TTC549 (cell line): ENCODE data around the gene TMEM217.

ENCODE experiments used
- FAIRE-seq: peaks from 2 replicates; lab custom pipeline; 2012; peaks lifted over from hg19 to GRCh38; lab: Jason Lieb, UNC

Gene TMEM217

GRCh38 chr6:37243131-37243815 lies 14.7 kb downstream of the TMEM217 start:
- FAIRE-seq, result no peak

- FAIRE-seq, result no peak
Measured at GRCh38 chr6:37242429-37243052, 15.4 kb downstream of the TMEM217 start.

- no peak for FAIRE-seq
Measured at GRCh38 chr6:37241775-37242428, 16.0 kb downstream of the TMEM217 start.

GRCh38 chr6:37241131-37241530 lies 16.8 kb downstream of the TMEM217 start:
- FAIRE-seq, result no peak

GRCh38 chr6:37239950-37240713 lies 17.8 kb downstream of the TMEM217 start:
- FAIRE-seq, result no peak

GRCh38 chr6:37239526-37239925 lies 18.4 kb downstream of the TMEM217 start:
- FAIRE-seq, result no peak

- FAIRE-seq, result no peak
Measured at GRCh38 chr6:37238381-37238780, 19.6 kb downstream of the TMEM217 start.

GRCh38 chr6:37237789-37238188 lies 20.2 kb downstream of the TMEM217 start:
- FAIRE-seq, result no peak

- FAIRE-seq, result no peak
Measured at GRCh38 chr6:37236921-37237320, 21.0 kb downstream of the TMEM217 start.

- FAIRE-seq, result no peak
Measured at GRCh38 chr6:37233541-37233940, 24.4 kb downstream of the TMEM217 start.

- FAIRE-seq, result no peak
Measured at GRCh38 chr6:37232430-37233017, 25.4 kb downstream of the TMEM217 start.

GRCh38 chr6:37230104-37230503 lies 27.8 kb downstream of the TMEM217 start:
- no peak for FAIRE-seq

GRCh38 chr6:37225350-37226169 lies 32.4 kb downstream of the TMEM217 start:
- FAIRE-seq, result no peak

- no peak for FAIRE-seq
Measured at GRCh38 chr6:37222992-37223391, 35.0 kb downstream of the TMEM217 start.

GRCh38 chr6:37222125-37222967 lies 35.6 kb downstream of the TMEM217 start:
- FAIRE-seq, result peak; percentile 55

- no peak for FAIRE-seq
Measured at GRCh38 chr6:37221585-37222124, 36.3 kb downstream of the TMEM217 start.

- no peak for FAIRE-seq
Measured at GRCh38 chr6:37218511-37218910, 39.4 kb downstream of the TMEM217 start.

GRCh38 chr6:37218061-37218460 lies 39.9 kb downstream of the TMEM217 start:
- no peak for FAIRE-seq

- FAIRE-seq, result no peak
Measured at GRCh38 chr6:37212268-37212667, 45.7 kb downstream of the TMEM217 start.

- peak; percentile 71 for FAIRE-seq
Measured at GRCh38 chr6:37210313-37210968, 47.5 kb downstream of the TMEM217 start.
